ENCODE data around the gene SAG. TPM values are rescaled to one million over a fixed set of nuclear protein-coding genes. Genes with fewer than 3 reads are reported as not detected.
A peak's percentile ranks its signal among the peaks of the same experiment; 100 is the strongest.

SAG gene
- total and polyA plus RNA-seq, 9 of the 15 experiments (the other 6 are each of a cell fraction or from before 2014, with no cell fraction given): 0.04 to 0.64 (median 0.31) TPM; not detected in 5

- no peak for TF ChIP-seq THAP12 (CRISPR knock-in tag; IDR thresholded peaks at IDR 0.05)
- no peak for TF ChIP-seq HDAC3 (IDR thresholded peaks at IDR 0.05; ENCODE audit: borderline replicate concordance, partially characterized antibody)
- TF ChIP-seq E4F1 (CRISPR knock-in tag; IDR thresholded peaks at IDR 0.05; ENCODE audit: borderline replicate concordance): no peak
- TF ChIP-seq SMC3 (conservative IDR thresholded peaks at IDR 0.05; ENCODE audit: insufficient read depth, low read depth, low read length): 0 out of 2 replicates have a peak, but pooled peaks have one; percentile 23
- no peak for TF ChIP-seq ZNF395 (CRISPR knock-in tag; IDR thresholded peaks at IDR 0.05)
- TF ChIP-seq ZC3H8 (IDR thresholded peaks at IDR 0.05): no peak
- no peak for TF ChIP-seq ZNF584 (CRISPR knock-in tag; IDR thresholded peaks at IDR 0.05; ENCODE audit: low read depth)
- no peak for TF ChIP-seq FOXK1 (CRISPR knock-in tag; IDR thresholded peaks at IDR 0.05; ENCODE audit: borderline replicate concordance)
- TF ChIP-seq C11orf30 (IDR thresholded peaks at IDR 0.05; ENCODE audit: low read depth): 0 out of 2 replicates have a peak, but pooled peaks have one; percentile 23
- TF ChIP-seq ZNF551 (CRISPR knock-in tag; IDR thresholded peaks at IDR 0.05): no peak
- TF ChIP-seq FOXJ3 (CRISPR knock-in tag; IDR thresholded peaks at IDR 0.05): no peak
- TF ChIP-seq MAFK (IDR thresholded peaks at IDR 0.05; ENCODE audit: low read length): 0 out of 2 replicates have a peak, but pooled peaks have one; percentile 7
- TF ChIP-seq HCFC1 (IDR thresholded peaks at IDR 0.05; ENCODE audit: low read depth, low read length): no peak
- TF ChIP-seq YY1 (IDR thresholded peaks at IDR 0.05; ENCODE audit: borderline replicate concordance in 1 of 3, control insufficient read depth in 1 of 3, extremely low read depth in 1 of 3, insufficient read depth in 3 of 3, insufficient read length in 1 of 3, insufficient replicate concordance in 2 of 3, low read depth in 1 of 3, low read length in 2 of 3): peak in 1 of 3 experiments; percentile 12
- TF ChIP-seq ZNF830 (CRISPR knock-in tag; IDR thresholded peaks at IDR 0.05): no peak
- no peak for TF ChIP-seq ZNF740 (CRISPR knock-in tag; IDR thresholded peaks at IDR 0.05)
- TF ChIP-seq ZNF740 (tag; IDR thresholded peaks at IDR 0.05): no peak
- no peak for TF ChIP-seq DEAF1 (CRISPR knock-in tag; IDR thresholded peaks at IDR 0.05)
- no peak for TF ChIP-seq RFX5 (IDR thresholded peaks at IDR 0.05; ENCODE audit: low read depth, low read length)
Measured at GRCh38 chr2:233384015-233384414, 76.4 kb downstream of the SAG start (continued).
